A204.1 (cell line): Measurements from ENCODE around the gene MACROD2.
"Not testable (repeated sequence)": the region's sequence is repeated elsewhere in the genome, so short reads cannot be mapped to it uniquely, and the experiment has no call there.

Experiments used
- FAIRE-seq: peaks from 2 replicates; lab custom pipeline; 2012; peaks lifted over from hg19 to GRCh38; lab: Jason Lieb, UNC

The MACROD2 gene

DNA sequence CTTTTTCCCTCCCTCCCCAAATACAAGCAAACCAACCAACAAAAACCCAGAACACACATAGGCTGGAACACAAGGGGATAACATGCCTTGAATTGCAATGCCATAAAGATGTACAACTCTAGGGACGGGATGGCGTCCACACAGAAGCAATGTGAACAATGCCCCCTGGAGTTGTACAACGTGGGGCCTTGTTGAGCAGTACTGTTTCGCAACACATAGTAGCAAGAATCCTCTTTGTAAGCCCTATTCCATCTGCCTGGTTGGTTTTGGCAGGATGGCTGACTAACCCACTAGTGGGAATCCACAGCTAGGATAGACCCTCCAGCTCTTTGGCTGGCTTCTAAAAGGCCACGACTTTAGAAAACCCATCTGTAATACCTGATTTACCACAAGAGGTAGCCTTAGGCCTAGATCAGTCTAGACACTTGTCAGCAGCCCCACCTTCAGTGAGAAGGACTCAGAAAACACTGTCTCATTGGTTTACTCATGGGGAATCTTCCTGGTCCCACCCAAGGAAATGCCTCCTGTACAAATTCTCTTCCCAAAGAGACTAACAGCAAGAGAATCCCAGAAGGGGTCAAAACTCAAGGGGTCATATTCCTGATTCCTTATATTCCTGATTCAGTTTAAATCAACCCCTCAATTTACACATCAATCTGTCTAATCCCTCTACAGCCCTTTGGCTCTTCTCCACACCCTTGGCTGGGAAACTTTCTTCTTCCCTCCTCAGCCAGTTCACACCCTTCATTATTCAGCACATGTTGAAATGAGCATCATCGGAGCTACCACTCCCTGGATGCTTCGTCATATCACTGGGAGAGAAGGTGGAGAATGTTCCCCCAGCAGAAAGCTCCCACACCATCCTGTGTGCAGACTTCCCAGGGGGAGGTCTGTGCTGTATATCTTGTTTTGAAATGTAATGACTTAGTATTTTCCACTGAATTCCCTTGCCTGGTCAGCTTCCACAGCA lies 964.5 kb downstream of the MACROD2 start:
- no peak for FAIRE-seq

DNA sequence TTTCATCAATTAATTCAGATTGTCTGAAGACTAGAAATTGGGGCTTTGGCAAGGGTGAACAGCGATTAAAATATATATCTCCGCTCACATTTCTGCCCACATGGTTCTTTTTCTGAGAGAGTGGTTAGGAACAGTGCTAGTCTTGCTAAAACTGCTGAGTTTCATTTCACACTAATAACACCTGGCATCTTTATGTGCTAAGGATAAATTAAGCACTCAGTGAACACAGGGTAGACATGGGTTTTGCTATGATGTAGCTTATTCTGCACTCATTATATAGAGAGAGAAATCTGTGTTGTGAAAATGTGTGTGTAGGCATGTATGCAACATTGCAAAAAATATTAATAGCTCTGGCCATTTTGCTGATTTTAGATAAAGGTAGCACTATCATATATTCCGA lies 965.5 kb downstream of the MACROD2 start:
- FAIRE-seq, result no peak

DNA sequence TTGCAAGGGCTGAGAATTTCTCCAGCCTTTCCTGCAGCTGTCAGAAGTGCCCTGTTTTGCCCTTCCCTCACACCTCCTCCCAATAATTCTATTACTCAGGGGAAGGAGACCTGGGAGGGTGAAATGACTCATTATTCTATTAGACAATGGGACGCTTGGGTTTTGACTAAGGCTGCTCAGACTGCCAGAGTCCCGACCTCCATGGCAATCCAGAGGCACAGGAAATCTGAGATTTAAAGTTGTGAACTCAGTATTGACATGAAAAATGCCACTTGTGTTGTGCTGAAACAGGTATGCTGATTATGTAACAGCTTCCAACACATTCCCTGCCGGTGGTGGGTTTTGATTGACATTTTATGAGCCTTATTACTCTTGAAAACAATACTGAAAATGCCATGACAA lies 967.9 kb downstream of the MACROD2 start:
- no peak for FAIRE-seq

DNA sequence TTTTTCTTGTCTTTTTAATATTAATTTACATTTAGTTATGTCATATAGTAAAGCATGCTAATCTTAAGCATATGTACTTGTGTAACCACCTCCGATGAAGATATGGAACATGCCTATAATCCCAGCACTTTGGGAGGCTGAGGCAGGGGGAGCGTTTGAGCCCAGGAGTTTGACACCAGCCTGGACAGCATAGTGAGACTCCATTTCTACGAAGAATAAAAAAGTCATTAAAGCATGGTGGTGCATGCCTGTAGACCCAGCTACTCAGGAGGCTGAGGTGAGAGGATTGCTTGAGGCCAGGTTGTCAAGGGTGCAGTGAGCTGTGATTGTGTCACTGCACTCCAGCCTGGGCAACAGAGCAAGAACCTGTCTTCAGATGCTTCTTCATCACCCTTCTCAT lies 970.9 kb downstream of the MACROD2 start:
- FAIRE-seq, result no peak

DNA sequence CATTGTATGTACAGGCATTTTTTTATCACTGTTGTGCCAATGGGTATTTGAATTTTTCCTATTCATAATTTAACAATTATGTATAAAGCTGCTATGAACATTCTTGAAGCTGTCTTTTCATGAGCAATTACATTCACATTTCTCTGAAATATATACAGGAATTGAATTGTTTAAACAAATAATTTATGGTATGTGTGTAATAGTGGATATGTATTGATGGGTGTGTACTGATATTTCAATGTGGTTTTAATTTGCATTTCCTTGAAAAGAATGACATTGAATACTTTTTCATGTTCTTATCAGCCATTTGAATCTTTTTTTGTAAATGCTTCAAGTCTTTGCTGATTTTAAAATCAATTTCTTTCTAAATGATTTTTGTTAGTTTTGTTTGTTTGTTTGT lies 971.5 kb downstream of the MACROD2 start:
- no peak for FAIRE-seq

DNA sequence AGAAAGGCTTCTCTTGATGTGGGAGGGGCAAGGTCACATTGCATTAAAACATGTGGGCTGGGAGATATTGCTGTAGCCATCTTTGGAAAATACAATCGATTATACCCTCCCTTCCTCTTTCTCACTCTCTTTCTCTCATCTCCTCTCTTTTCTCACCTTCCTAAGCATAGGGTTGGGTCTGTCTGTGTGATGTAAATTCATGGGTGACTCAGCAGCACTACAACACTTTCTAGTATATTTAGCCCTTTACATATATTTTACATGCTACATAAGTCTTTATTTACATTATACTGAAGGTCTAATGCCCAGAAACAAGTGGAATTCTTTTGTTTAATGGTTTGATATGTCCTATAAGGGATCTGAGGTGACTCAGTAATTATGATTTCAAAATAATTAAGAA lies 976.9 kb downstream of the MACROD2 start:
- no peak for FAIRE-seq

DNA sequence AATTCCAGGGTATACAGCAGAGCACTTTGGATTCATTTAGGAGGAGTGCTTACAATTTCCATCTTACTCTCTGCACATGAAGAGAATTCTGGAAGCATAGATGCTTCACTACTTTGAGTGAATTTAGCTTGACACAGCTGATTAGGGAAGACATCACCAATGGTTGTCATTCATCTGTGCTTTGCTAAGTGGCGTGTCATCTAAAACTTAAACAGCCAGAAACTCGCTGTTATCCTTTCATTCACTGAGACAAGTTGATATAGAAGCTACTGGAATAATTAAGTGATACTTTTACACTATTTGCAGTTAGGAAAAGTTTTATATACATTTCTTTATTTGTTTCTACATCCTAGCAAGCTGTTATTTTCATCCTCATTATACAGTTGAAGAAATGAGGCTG lies 977.4 kb downstream of the MACROD2 start:
- FAIRE-seq, result no peak

DNA sequence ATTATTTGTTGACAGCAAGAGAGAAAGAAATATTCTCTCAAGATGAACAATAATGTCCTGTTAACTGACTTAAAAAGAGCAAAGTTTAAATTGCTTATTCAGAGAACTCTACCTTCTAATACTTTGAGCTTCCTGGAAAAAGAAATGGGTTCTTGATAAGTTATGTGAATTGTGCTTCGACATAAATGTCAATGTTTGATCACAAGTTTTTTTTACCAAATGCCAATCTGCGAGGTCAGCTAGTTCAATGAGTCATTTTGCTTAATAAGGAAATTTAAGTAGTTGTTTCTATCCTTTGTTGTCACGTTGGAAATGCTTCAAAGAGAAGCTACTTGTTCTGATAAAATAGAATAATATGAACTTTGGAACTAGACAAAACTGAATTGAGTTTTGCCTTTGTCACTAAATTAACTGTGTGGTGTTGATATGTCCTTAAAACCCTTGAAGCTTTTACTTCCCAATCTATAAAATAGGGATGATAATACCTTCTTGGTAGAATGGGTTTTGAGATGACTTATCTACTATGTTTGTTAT lies 984.2 kb downstream of the MACROD2 start:
- no peak for FAIRE-seq

DNA sequence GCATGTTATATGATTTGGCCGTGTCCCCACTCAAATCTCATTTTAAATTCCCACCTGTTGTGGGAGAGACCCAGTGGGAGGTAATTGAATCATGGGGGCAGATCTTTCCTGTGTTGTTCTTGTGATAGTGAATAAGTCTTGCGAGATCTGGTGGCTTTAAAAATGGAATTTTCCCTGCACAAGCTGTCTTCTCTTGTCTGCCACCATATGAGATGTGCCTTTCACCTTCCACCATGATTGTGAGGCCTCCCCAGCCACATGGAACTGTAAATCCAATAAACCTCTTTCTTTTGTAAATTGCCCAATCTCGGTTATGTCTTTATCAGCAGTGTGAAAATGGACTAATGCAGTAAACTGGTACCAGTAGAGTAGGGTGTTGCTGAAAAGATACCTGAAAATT lies 986.2 kb downstream of the MACROD2 start:
- FAIRE-seq, result not testable (repeated sequence)

DNA sequence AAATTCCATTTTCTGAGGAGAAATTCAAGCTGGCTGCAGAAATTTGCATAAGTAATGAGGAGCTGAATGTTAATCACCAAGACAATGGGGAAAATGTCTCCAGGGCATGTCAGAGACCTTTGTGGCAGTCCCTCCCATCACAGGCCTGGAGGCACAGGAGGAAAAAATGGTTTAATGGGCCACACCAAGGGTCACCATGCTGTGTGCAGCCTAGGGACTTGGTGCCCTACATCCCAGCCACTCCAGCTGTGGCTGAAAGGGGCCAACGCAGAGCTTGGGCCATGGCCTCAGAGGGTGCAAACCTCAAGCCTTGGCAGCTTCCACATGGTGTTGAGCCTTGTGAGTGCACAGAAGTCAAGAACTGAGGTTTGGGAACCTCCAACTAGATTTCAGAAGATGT lies 987.0 kb downstream of the MACROD2 start:
- not testable (repeated sequence) for FAIRE-seq

DNA sequence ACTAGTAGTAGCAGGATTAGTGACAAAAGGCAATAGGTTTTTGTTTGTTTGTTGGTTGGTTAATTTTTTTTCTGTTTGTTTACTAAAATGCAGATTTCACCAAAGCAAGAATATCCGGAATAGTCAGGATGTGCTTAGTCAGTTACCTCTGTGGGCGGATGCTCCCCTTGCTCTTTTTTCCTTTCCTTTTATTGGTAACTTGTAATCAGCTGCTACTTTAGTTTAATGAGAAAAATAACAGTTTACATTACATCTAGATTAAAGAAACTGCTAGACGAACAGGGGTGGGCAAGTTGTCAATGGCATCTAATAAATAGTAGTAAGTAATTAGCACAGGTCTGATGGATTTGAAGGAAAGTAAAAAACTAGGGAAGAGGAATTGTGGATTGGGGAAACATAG lies 989.0 kb downstream of the MACROD2 start:
- FAIRE-seq, result no peak

DNA sequence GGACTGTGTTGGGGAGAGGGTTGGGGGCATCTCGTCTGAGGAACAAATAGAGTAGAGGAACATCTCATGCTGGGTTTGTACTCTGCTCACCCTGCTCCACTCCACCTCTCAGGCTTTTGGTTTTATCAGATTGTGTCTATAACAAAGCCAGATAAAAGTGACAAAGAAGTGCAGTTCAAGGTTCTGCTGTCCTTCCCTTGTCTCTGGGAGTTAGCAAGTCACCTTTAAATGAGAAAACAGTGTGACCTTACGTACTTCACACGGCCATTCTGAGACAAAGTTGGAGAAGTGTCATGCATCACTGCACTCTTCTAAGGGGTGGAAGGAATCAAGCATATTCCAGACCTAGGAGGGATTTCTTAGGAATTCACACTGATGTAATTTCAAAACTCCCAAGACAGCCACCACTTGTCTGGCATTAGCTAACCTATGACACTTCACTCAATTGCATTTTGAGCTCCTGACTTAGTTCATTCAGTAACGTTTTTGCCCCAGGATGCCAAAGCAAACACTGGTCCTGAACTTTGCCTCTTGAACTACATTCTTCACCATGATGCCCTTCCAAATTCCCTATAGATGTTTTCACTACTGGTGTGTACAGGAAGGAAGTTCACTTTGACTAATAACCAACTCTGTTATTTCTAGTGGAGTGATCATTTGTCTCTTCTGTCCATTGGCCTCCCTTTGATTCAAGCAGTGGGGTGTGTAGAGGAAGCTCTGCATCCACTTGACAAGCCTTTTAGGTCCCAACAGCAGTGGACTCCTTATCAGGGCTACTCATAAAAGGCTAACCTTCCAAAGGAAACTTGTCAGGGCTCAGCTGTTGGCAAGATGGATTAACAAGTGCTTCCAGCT lies 989.7 kb downstream of the MACROD2 start:
- FAIRE-seq, result no peak

DNA sequence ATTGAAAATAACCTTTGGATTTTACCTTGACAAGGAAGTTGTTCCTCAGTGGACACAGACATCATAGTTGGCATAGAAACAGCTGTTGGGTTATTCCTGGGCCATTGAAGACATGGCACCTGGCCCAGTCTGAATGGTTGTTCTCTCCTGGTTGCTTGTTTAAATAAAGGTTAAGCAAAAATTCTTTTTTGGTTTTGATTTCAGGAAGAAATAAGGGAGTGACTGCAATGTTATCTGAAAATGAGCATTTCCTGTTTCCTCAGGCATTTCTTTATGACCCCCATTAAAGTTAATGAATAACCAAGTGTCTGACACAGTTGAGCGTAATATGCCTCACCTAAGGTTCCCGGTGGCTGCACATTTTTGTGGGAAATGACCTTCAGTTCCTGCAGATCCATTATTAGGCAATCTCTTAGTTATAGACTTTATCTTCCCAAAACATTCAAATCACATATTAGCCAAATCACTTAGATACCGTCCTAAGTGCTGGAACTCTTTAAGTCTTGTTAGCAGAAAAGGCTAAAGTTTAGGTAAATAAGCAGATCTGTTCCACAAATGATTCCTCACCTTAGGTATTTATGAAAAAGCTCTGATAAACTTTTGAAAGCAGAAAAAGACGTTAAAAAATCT lies 990.8 kb downstream of the MACROD2 start:
- FAIRE-seq, result no peak

DNA sequence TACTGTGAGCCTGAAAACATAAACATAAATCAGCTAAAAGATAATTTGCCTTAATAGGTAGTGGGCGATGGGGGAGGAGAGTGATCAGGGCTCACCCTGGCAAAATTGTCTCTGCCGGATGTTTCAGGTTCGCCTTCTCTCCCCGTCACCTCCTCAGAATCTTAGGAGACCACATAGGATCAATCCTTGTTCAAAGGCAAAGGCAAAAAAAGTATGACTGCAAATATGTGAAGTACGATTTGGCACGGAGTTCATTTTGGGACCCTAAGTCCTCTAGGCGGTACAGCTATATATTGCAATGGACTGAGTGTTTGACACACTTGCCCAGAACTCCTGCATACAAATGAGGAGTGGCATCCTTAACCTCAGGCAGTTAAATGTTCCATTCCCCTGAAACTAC lies 991.3 kb downstream of the MACROD2 start:
- no peak for FAIRE-seq

DNA sequence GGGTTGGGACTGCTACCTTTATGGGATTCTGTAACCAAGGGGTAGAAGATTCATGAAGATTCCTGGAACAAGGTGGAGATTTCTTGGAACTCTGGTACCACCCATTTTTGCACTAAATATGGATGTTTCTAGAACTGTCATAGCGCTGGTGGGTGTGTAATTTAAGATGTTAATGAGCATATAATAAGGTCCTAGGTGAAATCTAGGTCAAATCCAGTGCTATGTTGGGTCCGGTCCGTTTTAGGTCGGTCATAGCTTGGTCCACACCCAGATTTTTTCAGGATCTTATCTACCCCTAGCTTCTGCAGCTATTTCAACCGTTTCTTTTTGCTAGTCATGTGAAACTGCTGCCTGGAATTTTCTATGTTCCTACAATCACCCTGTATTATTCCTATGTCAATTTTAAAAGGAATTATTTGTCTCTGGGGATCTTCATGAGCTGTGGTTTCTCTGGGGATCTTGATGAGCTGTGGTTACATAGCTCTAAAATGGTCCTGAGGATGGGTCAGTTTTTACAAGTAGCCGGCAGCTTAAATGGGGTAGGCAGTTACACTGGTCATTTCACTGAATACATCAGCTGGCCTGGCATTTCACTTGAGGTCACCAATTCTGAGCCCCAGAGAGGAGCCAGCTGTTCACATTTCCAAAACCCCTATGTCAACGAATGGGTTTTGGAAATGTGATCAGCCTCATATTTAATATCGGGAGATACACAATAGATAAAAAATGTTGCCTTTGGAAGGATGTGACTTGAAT lies 994.4 kb downstream of the MACROD2 start:
- no peak for FAIRE-seq

DNA sequence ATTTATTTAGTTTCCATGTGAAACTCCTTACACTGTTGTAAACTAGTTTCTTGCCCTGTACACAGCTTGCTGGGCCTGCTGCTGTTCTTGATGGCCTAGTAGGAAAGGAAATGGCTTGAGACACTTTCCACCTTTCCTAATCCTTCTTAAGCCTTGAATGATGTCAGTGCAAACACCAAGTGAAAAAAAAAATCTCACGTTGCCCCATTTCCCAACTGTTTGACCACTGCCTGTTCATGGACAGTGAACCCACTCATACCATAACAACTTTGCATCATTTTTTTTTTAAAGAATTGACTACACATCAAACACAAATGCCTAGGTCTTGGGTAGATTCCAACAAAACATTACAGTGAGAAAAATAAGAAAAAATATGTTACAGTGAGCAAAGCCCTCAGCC lies 995.7 kb downstream of the MACROD2 start:
- no peak for FAIRE-seq

DNA sequence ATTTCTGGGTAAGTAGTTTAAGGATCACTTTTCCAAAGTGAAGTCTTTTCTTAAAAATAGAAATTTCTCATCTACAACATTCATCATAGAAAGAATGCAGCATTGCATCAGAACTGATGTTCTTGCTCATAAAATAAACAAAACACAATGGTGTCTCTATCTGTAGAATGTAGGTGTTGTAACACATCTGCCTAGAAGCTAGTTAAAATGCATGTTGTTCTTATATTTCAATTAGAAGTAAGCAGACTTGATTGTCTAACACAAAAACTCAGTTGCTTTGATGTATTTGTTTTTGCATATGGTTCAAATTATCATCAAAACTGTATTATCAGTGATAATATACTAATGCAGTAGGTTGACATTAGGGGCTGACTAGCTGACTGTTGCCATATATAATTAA lies 996.8 kb downstream of the MACROD2 start:
- FAIRE-seq, result no peak

DNA sequence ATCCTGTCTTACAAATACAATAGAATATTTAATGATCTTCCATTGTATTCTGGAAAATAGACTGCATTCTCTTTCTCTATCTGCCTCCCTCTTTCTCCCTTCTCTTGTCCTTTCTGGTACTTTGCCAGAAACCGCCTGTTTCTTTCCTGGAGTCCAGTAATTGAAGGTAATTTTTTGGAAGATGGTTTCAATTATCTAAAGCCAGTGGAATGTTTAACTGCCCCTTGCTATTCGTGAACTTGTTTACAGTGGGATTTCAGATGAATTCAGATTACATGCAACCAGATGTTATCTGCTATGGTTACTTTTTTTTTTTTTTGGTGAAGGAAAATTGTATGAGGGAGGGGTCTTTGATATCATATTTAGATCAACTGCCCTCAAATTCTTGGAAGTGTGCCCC lies 997.6 kb downstream of the MACROD2 start:
- FAIRE-seq, result no peak

DNA sequence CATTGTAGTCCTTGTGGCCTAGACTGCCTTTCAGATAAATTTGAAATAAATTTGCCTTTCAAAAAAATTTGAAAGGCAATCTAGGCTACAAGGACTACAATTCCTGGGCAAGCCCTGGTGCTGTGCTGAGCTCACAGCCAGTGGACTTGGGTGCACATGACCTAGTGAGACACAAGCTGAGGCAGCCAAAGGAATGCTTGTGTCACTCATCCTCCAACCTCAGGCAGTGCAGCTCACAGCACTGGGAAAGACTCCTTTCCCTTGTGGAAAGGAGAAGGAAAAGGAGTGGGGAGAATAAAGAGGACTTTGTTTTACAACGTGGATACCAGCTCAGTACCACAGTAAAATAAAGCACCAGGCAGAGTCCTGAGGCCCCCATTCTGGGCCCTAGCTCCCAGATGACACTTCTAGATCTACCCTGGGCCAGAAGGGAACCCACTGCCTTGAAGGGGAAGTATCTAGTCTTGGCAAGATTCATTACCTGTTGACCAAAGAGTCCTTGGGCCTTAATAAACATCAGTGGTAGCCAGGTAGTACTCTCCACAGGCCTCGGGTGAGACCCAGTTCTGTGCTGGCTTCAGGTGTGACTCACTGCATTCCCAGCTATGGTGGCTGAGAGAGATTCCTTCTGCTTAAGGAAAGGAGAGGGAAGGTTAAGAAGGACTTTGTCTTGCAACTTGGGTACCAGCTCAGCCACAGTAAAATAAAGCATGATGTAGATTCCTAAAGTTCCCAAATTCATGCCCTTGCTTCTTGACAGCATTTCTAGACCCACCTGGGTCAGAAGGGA lies 1001.8 kb downstream of the MACROD2 start:
- no peak for FAIRE-seq

DNA sequence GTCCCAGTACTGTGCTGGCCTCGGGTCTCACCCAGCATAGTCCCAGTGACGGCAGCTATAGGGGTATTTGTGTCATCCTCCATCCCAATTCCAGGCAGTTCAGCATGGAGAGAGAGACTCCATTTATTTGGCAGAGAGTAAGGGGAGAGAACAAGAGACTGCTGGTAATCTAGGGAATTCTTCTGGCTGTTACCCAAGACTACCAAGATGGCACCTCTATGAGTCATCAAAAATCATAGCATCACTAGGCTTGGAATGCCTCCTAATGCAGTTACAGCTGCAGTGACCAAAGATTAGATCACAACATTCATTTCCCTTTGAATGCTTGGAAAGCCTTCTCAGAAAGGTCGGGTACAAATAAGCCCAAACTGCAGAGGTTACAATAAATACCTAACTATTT lies 1002.5 kb downstream of the MACROD2 start:
- FAIRE-seq, result no peak
